HG02870 (cell line): ENCODE results near the gene C14orf119.

Experiments used
- ATAC-seq: cut with Tn5 transposase; IDR thresholded peaks from one replicate; pipeline ENCODE4 v1.9.1; 2021; ENCODE audit warnings: mild to moderate bottlenecking, moderate library complexity; ENCODE audit not compliant: unreplicated experiment

Gene C14orf119

GRCh38 chr14:23146351-23146910, 51.1 kb downstream of the C14orf119 start:
- no peak for ATAC-seq

- no peak for ATAC-seq
Observed at GRCh38 chr14:23146980-23147379, 51.7 kb downstream of the C14orf119 start.

- no peak for ATAC-seq
Observed at GRCh38 chr14:23147676-23148075, 52.4 kb downstream of the C14orf119 start.

GRCh38 chr14:23148591-23149249, 53.4 kb downstream of the C14orf119 start:
- no peak for ATAC-seq

- ATAC-seq = no peak
Observed at GRCh38 chr14:23149745-23150144, 54.4 kb downstream of the C14orf119 start.
